Measurements from ENCODE around the gene U2AF2.

Gene U2AF2

GRCh38 chr19:55654868-55655647, at the start of gene U2AF2:
Gene U2AF2 (plus strand): TSS chr19:55655035. CDS start chr19:55655105, 70 bp downstream.
- no peaks in the 10 kb centered on the region for H3K27me3 ChIP-seq (ENCODE audit: control insufficient read depth in 2 of 2, insufficient read depth in 2 of 2, low read length in 2 of 2)
- peak within 1 kb of the TSS; percentile 98 to 99 for H3K27ac ChIP-seq (ENCODE audit: low read depth in 2 of 2, low read length in 2 of 2)
- peaks cover 26 to 30% of the 10 kb centered on the region in 2 donors for H3K4me1 ChIP-seq (ENCODE audit: control insufficient read depth in 2 of 2, insufficient read depth in 2 of 2, low read length in 2 of 2)
- peak within 1 kb of the TSS; percentile 96 to 99 for H3K9ac ChIP-seq (ENCODE audit: low read depth in 1 of 2, low read length in 2 of 2)
- H3K4me3 ChIP-seq (ENCODE audit: low read length in 2 of 2) = peak within 1 kb of the TSS; percentile 85 to 94
- H3K36me3 ChIP-seq (ENCODE audit: control insufficient read depth in 2 of 2, insufficient read depth in 2 of 2, low read length in 2 of 2) = peaks cover 10 to 12% of the 10 kb centered on the region in 2 donors
- H3K9me3 ChIP-seq (ENCODE audit: control insufficient read depth in 2 of 2, low read length in 2 of 2) = no peaks in the 10 kb centered on the region

DNA sequence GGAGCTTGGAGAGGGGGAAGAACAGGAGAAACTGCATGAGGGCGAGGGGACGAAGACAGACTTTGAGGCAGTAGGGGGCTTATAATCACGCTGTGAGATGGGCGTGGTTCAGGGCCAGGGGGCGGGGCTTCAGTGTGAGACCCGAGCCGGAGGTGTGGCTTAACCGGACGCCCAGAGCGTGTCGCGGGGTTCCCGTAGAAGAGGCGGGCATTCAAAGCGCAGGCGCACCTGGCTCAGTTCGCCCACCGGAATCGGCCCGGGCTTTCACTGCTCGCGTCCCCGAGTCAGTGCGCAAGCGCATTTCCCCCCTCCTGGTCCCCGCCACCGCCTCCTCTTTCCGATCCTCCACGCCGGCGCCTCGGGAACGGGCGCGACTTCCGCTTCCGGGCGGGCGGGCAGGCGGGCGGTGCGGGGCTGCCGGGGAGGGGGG, 49.6 kb upstream of the U2AF2 start:
- peaks cover 0 to 8% of the 10 kb centered on the region in 2 donors for H3K36me3 ChIP-seq (ENCODE audit: control insufficient read depth in 2 of 2, insufficient read depth in 2 of 2, low read length in 2 of 2)
- H3K4me3 ChIP-seq (ENCODE audit: low read length in 2 of 2) = peak overlapping the region; percentile 90 to 91
- peaks cover 24 to 28% of the 10 kb centered on the region in 2 donors for H3K4me1 ChIP-seq (ENCODE audit: control insufficient read depth in 2 of 2, insufficient read depth in 2 of 2, low read length in 2 of 2)
- no peaks in the 10 kb centered on the region for H3K27me3 ChIP-seq (ENCODE audit: control insufficient read depth in 2 of 2, insufficient read depth in 2 of 2, low read length in 2 of 2)
- no peaks in the 10 kb centered on the region for H3K9me3 ChIP-seq (ENCODE audit: control insufficient read depth in 2 of 2, low read length in 2 of 2)
- peak overlapping the region; percentile 63 to 68 for H3K9ac ChIP-seq (ENCODE audit: low read depth in 1 of 2, low read length in 2 of 2)
- peak overlapping the region; percentile 92 to 93 for H3K27ac ChIP-seq (ENCODE audit: low read depth in 2 of 2, low read length in 2 of 2)

DNA sequence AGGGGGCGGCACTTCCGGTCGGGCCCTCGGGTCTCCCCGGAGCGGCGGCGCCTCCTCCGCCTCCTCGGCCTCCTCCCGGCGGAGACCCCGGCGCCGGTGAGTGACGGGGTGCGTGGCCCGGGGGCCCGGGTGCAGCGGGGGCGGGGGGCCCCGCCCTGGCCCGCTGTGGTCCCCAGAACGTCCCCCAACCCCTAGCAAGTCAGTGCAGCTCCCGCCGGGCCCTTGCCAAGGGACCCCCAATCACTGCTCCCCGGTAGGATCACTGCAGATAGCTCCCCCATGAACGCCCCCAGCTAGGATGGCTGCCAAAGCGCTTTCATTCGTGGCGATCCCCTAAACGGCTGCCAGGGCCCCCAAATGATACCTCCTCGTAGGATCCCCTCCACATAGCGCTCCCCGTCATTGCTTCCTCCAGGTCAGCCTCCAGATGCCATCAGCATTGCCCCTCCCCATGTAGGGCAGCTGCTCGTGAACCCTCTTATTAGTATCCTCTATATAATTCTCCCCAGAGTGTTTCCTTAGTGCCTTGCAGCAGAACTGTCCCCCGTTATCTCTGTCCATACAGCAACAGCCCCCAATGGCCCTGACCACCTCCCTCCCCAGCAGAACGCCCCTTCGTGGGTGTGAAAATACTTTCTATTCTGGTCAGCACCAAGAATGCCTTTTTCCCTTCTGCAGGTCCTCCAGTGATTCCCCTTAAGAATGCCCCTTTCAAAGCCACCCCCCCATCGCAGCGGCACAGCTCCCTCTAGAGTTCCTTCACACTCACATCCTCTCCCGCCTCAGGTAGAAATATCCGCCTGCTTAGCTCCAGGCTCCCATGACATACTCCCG, 49.0 kb upstream of the U2AF2 start, which contains the start of gene ZNF865:
Gene ZNF865, plus strand, starts transcription at position 11 of the 834 bp plus-strand sequence. CDS start 7,972 bp downstream, outside the sequence.
- Histone ChIP-seq H3K4me1 (ENCODE audit: control insufficient read depth in 2 of 2, insufficient read depth in 2 of 2, low read length in 2 of 2) (peaks cover 21 to 26% of the 10 kb centered on the region in 2 donors), H3K36me3 (ENCODE audit: control insufficient read depth in 2 of 2, insufficient read depth in 2 of 2, low read length in 2 of 2) (peaks cover 0 to 8% of the 10 kb centered on the region in 2 donors), H3K9me3 (ENCODE audit: control insufficient read depth in 2 of 2, low read length in 2 of 2) (no peaks in the 10 kb centered on the region), H3K27ac (ENCODE audit: low read depth in 2 of 2, low read length in 2 of 2) (peak within 1 kb of the TSS; percentile 92 to 93), H3K9ac (ENCODE audit: low read depth in 1 of 2, low read length in 2 of 2) (peak within 1 kb of the TSS; percentile 75 to 89), H3K27me3 (ENCODE audit: control insufficient read depth in 2 of 2, insufficient read depth in 2 of 2, low read length in 2 of 2) (no peaks in the 10 kb centered on the region), H3K4me3 (ENCODE audit: low read length in 2 of 2) (peak within 1 kb of the TSS; percentile 90 to 91)

GRCh38 chr19:55606471-55606787, 48.4 kb upstream of the U2AF2 start:
- peaks cover 0 to 8% of the 10 kb centered on the region in 2 donors for H3K36me3 ChIP-seq (ENCODE audit: control insufficient read depth in 2 of 2, insufficient read depth in 2 of 2, low read length in 2 of 2)
- H3K27ac ChIP-seq (ENCODE audit: low read depth in 2 of 2, low read length in 2 of 2) = peak overlapping the region; percentile 92 to 93
- peaks cover 17 to 21% of the 10 kb centered on the region in 2 donors for H3K4me1 ChIP-seq (ENCODE audit: control insufficient read depth in 2 of 2, insufficient read depth in 2 of 2, low read length in 2 of 2)

DNA sequence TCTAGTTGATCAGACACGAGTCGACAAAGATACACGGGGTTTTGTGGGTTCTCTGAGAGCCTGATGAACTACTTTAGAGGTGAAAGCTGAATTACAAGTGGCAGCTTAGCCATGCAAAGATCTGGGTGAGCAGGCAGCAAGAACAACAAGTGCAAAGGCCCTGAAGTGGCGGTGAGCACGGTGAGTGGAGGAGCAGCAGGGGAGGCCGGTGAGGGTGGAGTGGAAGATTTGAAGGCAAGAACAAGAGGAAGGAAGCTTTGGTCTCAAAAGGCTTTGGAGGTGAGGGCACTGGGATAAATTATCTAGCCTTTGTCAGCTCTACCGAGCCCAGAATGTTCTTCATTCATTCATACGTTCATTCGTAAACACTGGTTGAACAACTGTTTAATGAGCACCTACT, 48.0 kb upstream of the U2AF2 start:
- Histone ChIP-seq H3K4me1 (ENCODE audit: control insufficient read depth in 2 of 2, insufficient read depth in 2 of 2, low read length in 2 of 2) (peaks cover 17 to 21% of the 10 kb centered on the region in 2 donors), H3K36me3 (ENCODE audit: control insufficient read depth in 2 of 2, insufficient read depth in 2 of 2, low read length in 2 of 2) (peaks cover 0 to 8% of the 10 kb centered on the region in 2 donors), H3K9me3 (ENCODE audit: control insufficient read depth in 2 of 2, low read length in 2 of 2) (no peaks in the 10 kb centered on the region), H3K27ac (ENCODE audit: low read depth in 2 of 2, low read length in 2 of 2) (peak overlapping the region in 1 of 2 donors; percentile 92), H3K4me3 (ENCODE audit: low read length in 2 of 2) (peak overlapping the region; percentile 90 to 91), H3K27me3 (ENCODE audit: control insufficient read depth in 2 of 2, insufficient read depth in 2 of 2, low read length in 2 of 2) (no peaks in the 10 kb centered on the region), H3K9ac (ENCODE audit: low read depth in 1 of 2, low read length in 2 of 2) (peak overlapping the region in 1 of 2 donors; percentile 75)

More at GRCh38 chr19:55606471-55606787, 48.4 kb upstream of the U2AF2 start:
- Histone ChIP-seq H3K27me3 (ENCODE audit: control insufficient read depth in 2 of 2, insufficient read depth in 2 of 2, low read length in 2 of 2) (no peaks in the 10 kb centered on the region), H3K9me3 (ENCODE audit: control insufficient read depth in 2 of 2, low read length in 2 of 2) (no peaks in the 10 kb centered on the region), H3K4me3 (ENCODE audit: low read length in 2 of 2) (peak overlapping the region; percentile 90 to 91), H3K9ac (ENCODE audit: low read depth in 1 of 2, low read length in 2 of 2) (peak overlapping the region; percentile 75 to 89)

DNA sequence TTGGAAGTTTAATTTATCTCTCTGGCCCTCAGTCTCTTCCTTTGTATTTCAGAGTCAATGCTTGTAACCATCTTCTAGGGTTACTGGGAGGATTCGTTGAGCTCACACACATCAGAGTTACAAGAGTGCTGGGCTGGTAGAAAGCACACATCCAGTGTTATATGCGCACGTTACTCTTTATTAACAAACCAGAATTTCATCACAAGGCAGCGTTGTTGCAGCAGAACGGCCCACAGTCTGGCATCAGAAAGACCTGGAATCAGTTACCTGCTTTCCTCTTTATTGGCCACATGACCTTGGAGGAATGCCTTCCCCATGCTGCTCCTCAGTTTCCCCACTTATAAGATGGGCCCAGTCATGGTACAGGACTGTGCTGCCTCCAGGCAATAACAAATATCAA, 45.5 kb upstream of the U2AF2 start:
- Histone ChIP-seq H3K4me1 (ENCODE audit: control insufficient read depth in 2 of 2, insufficient read depth in 2 of 2, low read length in 2 of 2) (peaks cover 17 to 18% of the 10 kb centered on the region in 2 donors), H3K9ac (ENCODE audit: low read depth in 1 of 2, low read length in 2 of 2) (no peak overlapping the region), H3K4me3 (ENCODE audit: low read length in 2 of 2) (no peak overlapping the region), H3K9me3 (ENCODE audit: control insufficient read depth in 2 of 2, low read length in 2 of 2) (no peaks in the 10 kb centered on the region), H3K36me3 (ENCODE audit: control insufficient read depth in 2 of 2, insufficient read depth in 2 of 2, low read length in 2 of 2) (peaks cover 0 to 8% of the 10 kb centered on the region in 2 donors), H3K27ac (ENCODE audit: low read depth in 2 of 2, low read length in 2 of 2) (no peak overlapping the region), H3K27me3 (ENCODE audit: control insufficient read depth in 2 of 2, insufficient read depth in 2 of 2, low read length in 2 of 2) (no peaks in the 10 kb centered on the region)

DNA sequence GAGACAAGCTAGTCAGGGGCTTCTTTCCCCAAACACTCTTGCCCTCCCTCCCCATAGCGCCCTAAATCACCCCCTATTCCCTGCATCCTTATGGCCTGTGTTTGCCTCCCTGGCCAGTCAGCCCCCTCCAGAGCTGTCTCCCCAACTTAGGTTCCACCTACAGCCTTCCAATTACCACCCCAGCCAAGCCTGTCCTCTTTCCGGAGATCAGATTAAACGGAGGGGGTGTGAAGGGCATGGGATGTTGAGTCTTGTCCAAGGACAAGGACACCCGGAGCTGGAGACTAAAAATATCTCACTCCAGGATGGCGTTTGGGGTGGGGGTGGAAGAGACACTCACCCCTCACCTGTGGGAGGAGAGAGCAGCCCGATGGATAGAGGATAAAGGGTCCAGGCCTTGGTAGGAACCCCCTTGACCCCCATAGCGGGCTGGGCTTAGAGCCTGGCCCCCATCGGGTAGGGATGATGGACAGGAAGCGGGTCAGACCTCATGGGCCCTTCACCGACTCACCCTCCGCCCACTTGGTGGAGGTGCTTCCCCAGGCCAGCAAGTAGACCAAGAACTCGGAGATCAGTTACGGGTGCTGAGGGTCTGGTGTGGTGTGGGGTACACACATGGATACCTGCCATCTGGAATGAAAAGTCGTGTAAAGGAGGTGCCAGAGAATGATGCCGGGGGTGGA, 43.4 kb upstream of the U2AF2 start:
- Histone ChIP-seq H3K9ac (ENCODE audit: low read depth in 1 of 2, low read length in 2 of 2) (no peak overlapping the region), H3K27me3 (ENCODE audit: control insufficient read depth in 2 of 2, insufficient read depth in 2 of 2, low read length in 2 of 2) (no peaks in the 10 kb centered on the region), H3K4me3 (ENCODE audit: low read length in 2 of 2) (no peak overlapping the region), H3K9me3 (ENCODE audit: control insufficient read depth in 2 of 2, low read length in 2 of 2) (no peaks in the 10 kb centered on the region), H3K4me1 (ENCODE audit: control insufficient read depth in 2 of 2, insufficient read depth in 2 of 2, low read length in 2 of 2) (peaks cover 5% of the 10 kb centered on the region in 2 donors), H3K36me3 (ENCODE audit: control insufficient read depth in 2 of 2, insufficient read depth in 2 of 2, low read length in 2 of 2) (peaks cover 4 to 16% of the 10 kb centered on the region in 2 donors), H3K27ac (ENCODE audit: low read depth in 2 of 2, low read length in 2 of 2) (no peak overlapping the region)

DNA sequence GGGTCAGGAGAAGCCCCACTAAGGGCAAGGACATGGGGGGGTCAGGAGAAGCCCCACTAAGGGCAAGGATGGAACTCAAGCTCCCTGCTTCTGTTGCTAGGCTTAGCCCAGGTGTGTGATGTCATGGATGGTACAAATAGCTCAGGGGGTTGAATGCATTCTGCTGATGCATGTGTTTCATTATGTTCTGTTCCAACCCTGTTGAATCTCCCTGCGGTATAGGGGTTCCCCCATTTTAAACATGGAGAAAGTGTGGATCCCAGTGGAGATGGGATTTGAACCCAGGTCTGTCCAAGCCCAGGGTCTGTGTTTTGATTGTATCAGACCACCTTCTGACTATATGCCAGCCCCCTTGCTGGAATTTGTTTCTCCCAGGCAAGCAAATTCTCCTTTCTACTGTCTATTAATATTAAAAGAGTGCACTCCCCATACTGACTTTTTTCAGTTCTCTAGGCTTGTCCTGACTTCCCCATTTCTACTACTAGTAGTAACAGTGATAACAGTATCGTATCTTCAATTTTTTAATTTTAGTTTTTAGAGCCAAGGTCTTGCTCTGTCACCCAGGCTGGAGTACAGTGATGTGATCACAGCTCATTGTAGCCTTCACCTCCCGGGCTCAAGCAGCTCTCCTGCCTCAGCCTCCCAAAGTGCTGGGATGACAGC, 42.7 kb upstream of the U2AF2 start:
- H3K27me3 ChIP-seq (ENCODE audit: control insufficient read depth in 2 of 2, insufficient read depth in 2 of 2, low read length in 2 of 2) = no peaks in the 10 kb centered on the region
- no peak overlapping the region for H3K9ac ChIP-seq (ENCODE audit: low read depth in 1 of 2, low read length in 2 of 2)
- H3K9me3 ChIP-seq (ENCODE audit: control insufficient read depth in 2 of 2, low read length in 2 of 2) = no peaks in the 10 kb centered on the region
- H3K36me3 ChIP-seq (ENCODE audit: control insufficient read depth in 2 of 2, insufficient read depth in 2 of 2, low read length in 2 of 2) = peaks cover 8 to 16% of the 10 kb centered on the region in 2 donors
- H3K4me1 ChIP-seq (ENCODE audit: control insufficient read depth in 2 of 2, insufficient read depth in 2 of 2, low read length in 2 of 2) = no peaks in the 10 kb centered on the region
- no peak overlapping the region for H3K4me3 ChIP-seq (ENCODE audit: low read length in 2 of 2)
- H3K27ac ChIP-seq (ENCODE audit: low read depth in 2 of 2, low read length in 2 of 2) = no peak overlapping the region

DNA sequence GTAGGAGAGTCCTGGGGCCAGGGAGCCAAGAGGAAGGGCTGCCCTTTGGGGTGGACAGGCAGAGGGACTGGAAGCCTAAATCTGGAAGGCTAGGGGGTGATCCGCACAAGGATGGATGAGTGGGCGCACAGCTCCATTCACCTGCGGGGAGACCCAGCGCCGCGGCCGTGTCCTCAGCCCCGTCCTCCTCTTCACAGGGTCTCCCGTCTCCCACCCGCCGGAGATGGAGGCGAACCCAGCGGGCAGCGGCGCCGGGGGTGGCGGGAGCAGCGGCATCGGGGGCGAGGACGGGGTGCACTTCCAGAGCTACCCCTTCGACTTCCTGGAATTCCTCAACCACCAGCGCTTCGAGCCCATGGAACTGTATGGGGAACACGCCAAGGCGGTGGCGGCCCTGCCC, 41.4 kb upstream of the U2AF2 start:
- Histone ChIP-seq H3K27me3 (ENCODE audit: control insufficient read depth in 2 of 2, insufficient read depth in 2 of 2, low read length in 2 of 2) (no peaks in the 10 kb centered on the region), H3K4me3 (ENCODE audit: low read length in 2 of 2) (no peak overlapping the region), H3K9me3 (ENCODE audit: control insufficient read depth in 2 of 2, low read length in 2 of 2) (no peaks in the 10 kb centered on the region), H3K9ac (ENCODE audit: low read depth in 1 of 2, low read length in 2 of 2) (no peak overlapping the region), H3K4me1 (ENCODE audit: control insufficient read depth in 2 of 2, insufficient read depth in 2 of 2, low read length in 2 of 2) (no peaks in the 10 kb centered on the region), H3K36me3 (ENCODE audit: control insufficient read depth in 2 of 2, insufficient read depth in 2 of 2, low read length in 2 of 2) (peaks cover 12 to 20% of the 10 kb centered on the region in 2 donors), H3K27ac (ENCODE audit: low read depth in 2 of 2, low read length in 2 of 2) (no peak overlapping the region)
